Measurements from ENCODE around the gene TPST2. TPM values are rescaled to one million over a fixed set of nuclear protein-coding genes. Genes with fewer than 3 reads are reported as not detected.

The TPST2 gene
- total RNA-seq, 1 experiment from 2014 or later: 50.1 TPM

DNA sequence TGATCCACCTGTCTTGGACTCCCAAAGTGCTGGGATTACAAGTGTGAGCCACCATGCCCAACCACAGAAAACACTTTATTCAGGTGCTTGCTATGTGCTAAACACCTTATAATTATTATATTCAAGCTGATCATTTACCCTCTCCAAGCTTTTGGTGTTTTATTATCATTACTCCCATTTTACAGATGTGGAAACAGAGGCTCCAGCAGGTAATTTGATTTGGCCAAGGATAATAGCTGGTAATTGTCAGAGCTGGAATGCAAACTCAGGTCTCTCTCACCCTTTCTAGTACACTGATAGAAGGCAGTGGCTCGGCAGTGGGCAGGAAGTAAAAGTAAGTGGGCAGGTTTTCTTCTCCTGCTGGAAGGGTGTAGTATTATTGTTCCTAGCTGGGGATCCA is 3.8 kb upstream of the TPST2 start:
- WGBS (ENCODE audit: extremely low coverage, insufficient read length, low lambda C conversion rate): no CpG with 5 or more reads among the region's 1 CpG

More for the DNA sequence above, 3.8 kb upstream of the TPST2 start:
- no peak overlapping the region for H2AFZ ChIP-seq (ENCODE audit: low read length)
- H4K20me1 ChIP-seq (ENCODE audit: control insufficient read depth, insufficient read depth, insufficient read length): no peaks in the 10 kb centered on the region
- no peak overlapping the region for H3T11ph ChIP-seq (ENCODE audit: low read length)
- H3K4ac ChIP-seq (ENCODE audit: low read depth, low read length): no peak overlapping the region
- H3K9ac ChIP-seq (ENCODE audit: extremely low read depth, insufficient read length, low read length): no peak overlapping the region
- H3K27ac ChIP-seq (ENCODE audit: insufficient read length, low read depth, low read length): no peak overlapping the region
- TF ChIP-seq, protein P1, sequence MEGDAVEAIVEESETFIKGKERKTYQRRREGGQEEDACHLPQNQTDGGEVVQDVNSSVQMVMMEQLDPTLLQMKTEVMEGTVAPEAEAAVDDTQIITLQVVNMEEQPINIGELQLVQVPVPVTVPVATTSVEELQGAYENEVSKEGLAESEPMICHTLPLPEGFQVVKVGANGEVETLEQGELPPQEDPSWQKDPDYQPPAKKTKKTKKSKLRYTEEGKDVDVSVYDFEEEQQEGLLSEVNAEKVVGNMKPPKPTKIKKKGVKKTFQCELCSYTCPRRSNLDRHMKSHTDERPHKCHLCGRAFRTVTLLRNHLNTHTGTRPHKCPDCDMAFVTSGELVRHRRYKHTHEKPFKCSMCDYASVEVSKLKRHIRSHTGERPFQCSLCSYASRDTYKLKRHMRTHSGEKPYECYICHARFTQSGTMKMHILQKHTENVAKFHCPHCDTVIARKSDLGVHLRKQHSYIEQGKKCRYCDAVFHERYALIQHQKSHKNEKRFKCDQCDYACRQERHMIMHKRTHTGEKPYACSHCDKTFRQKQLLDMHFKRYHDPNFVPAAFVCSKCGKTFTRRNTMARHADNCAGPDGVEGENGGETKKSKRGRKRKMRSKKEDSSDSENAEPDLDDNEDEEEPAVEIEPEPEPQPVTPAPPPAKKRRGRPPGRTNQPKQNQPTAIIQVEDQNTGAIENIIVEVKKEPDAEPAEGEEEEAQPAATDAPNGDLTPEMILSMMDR (conservative IDR thresholded peaks at IDR 0.05): no peak
- no peak overlapping the region; a peak in 1 of 5 replicates for H3K4me3 Mint-ChIP-seq
- H3K27me3 Mint-ChIP-seq (ENCODE audit: low read depth): peaks cover 8% of the 10 kb centered on the region
- H3K27ac Mint-ChIP-seq: no peak overlapping the region
- no peak overlapping the region for H3K23ac ChIP-seq (ENCODE audit: insufficient read length, low read depth, low read length)
- H3K4me1 ChIP-seq (ENCODE audit: insufficient read depth, low read length): peaks cover 3% of the 10 kb centered on the region; the same call in 1 of the 2 replicates
- no peak overlapping the region for H2BK120ac ChIP-seq (ENCODE audit: low read depth, low read length, poor library complexity, severe bottlenecking)
- H3K23me2 ChIP-seq (ENCODE audit: insufficient read length, low read depth, low read length, poor library complexity, severe bottlenecking): no peaks in the 10 kb centered on the region
- DNase-seq: no peak
- H3K79me1 ChIP-seq (ENCODE audit: insufficient read depth, low read depth, low read length, poor library complexity, severe bottlenecking): no peaks in the 10 kb centered on the region
- H2BK12ac ChIP-seq (ENCODE audit: insufficient read length, low read depth, low read length): no peak overlapping the region
- no peak overlapping the region for H3K18ac ChIP-seq (ENCODE audit: insufficient read length, low read depth, low read length)
- H3K36me3 Mint-ChIP-seq (ENCODE audit: insufficient read depth in 1 of 3, low read depth in 3 of 3): peaks cover under 1% of the 10 kb centered on the region in 3 experiments; a peak in 5 of 7 replicates
- peaks cover 6% of the 10 kb centered on the region; the same call in 1 of the 2 replicates for H3K79me2 ChIP-seq (ENCODE audit: insufficient read depth, low read length)
- no peaks in the 10 kb centered on the region for H3K9me3 ChIP-seq (ENCODE audit: control insufficient read depth, low read depth, low read length)
- no peak overlapping the region for H3K4me2 ChIP-seq (ENCODE audit: insufficient read depth, insufficient read length, low read length)
- no peaks in the 10 kb centered on the region; a peak in 1 of 5 replicates for H3K9me3 Mint-ChIP-seq
- H2BK20ac ChIP-seq (ENCODE audit: low read depth, low read length, poor library complexity, severe bottlenecking): no peak overlapping the region
- no peak overlapping the region for H4K8ac ChIP-seq (replicated peaks; ENCODE audit: insufficient read length, low read depth, low read length)
- H3K56ac ChIP-seq (ENCODE audit: insufficient read length, low read depth, low read length): no peak overlapping the region
- no peak overlapping the region for H2BK15ac ChIP-seq (ENCODE audit: low read depth, low read length)
- H3K4me1 Mint-ChIP-seq: peaks cover 19 to 28% of the 10 kb centered on the region in 2 experiments
- H2AK5ac ChIP-seq (ENCODE audit: insufficient read length, low read length): no peak overlapping the region
- no peak overlapping the region for H4K5ac ChIP-seq (ENCODE audit: insufficient read length, low read depth, low read length)
- no peaks in the 10 kb centered on the region for H3K27me3 ChIP-seq (ENCODE audit: insufficient read depth, low read length)
- no peak overlapping the region for H2BK5ac ChIP-seq (ENCODE audit: insufficient read length, low read length)
- H4K91ac ChIP-seq (ENCODE audit: insufficient read length, low read depth, low read length): peak overlapping the region; percentile 36
- H3K14ac ChIP-seq (ENCODE audit: insufficient read depth, low read length): no peak overlapping the region

Measured in H9 (cell line).